ENCODE measurements around the gene CCND3.

DNA sequence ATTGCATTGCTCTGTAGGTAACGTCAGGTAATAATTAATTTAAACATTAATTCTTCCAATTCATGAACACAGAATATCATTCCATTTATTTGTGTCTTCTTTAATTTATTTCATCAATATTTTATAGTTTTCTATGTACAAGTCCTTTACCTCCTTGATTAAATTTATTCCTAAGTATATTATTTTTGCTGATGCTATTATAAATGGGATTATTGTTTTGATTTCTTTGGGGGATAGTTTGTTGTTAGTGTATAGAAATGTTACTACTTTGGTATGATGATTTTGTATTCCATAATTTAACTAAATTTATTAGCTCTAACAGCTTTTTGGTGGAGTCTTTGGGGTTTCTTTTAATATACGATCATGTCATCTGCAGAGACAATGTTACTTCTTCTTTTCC, 44.7 kb upstream of the CCND3 start:
- TF ChIP-seq, protein P1, sequence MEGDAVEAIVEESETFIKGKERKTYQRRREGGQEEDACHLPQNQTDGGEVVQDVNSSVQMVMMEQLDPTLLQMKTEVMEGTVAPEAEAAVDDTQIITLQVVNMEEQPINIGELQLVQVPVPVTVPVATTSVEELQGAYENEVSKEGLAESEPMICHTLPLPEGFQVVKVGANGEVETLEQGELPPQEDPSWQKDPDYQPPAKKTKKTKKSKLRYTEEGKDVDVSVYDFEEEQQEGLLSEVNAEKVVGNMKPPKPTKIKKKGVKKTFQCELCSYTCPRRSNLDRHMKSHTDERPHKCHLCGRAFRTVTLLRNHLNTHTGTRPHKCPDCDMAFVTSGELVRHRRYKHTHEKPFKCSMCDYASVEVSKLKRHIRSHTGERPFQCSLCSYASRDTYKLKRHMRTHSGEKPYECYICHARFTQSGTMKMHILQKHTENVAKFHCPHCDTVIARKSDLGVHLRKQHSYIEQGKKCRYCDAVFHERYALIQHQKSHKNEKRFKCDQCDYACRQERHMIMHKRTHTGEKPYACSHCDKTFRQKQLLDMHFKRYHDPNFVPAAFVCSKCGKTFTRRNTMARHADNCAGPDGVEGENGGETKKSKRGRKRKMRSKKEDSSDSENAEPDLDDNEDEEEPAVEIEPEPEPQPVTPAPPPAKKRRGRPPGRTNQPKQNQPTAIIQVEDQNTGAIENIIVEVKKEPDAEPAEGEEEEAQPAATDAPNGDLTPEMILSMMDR (IDR thresholded peaks at IDR 0.05) = no peak
- TF ChIP-seq POLR2A (IDR thresholded peaks at IDR 0.05) (no peak), POLR2AphosphoS5 (IDR thresholded peaks at IDR 0.05) (no peak)

Data from prostate gland (tissue), 2 donors.